ENCODE data around the gene PDHB.
A peak's percentile ranks its signal among the peaks of the same experiment; 100 is the strongest.

The PDHB gene

GRCh38 chr3:58434990-58435389 is 1.4 kb upstream of the PDHB start:
- no peak for DNase-seq

GRCh38 chr3:58434511-58434910 is 879 bp upstream of the PDHB start:
- DNase-seq: no peak

DNA sequence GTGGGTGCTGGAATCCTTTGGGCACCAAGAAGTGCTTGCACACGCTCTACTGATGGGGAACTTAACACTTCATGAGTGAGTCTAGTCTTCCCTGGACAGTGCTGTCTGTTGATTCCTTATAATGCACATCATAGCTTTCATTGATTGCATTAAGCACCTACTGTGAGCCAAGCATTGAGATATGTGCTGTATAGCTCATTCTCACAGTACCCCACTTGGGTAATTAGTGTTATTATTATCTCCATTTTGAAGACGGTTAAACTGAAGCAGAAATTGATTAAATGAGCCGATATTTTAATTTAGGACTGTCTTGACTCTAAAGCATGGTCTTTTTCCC is 504 bp upstream of the PDHB start:
- DNase-seq: no peak

GRCh38 chr3:58432905-58433304 is 727 bp downstream of the PDHB start:
- DNase-seq: no peak

- no peak for DNase-seq
Observed at GRCh38 chr3:58429657-58430056, 4.0 kb downstream of the PDHB start.

GRCh38 chr3:58427661-58428361 is 5.8 kb downstream of the PDHB start:
- DNase-seq: no peak

DNA sequence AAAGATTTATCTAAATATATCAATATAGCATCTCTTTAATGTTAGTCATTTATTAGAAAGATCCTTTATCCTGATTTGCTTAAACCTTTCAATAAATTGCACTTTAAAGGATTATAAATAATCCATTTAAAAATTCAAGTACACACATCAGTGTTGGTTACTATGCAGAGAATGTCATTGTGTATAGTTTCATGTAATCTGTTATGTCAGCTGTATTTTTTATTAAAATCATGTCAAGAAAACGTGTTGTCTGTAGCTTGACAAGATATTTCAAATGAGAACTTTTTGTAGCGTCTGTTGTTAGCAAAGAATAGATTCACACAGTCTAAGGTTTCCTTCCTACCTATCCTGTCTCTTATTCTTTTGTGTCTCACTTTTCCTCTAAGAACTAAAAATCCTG is 7.8 kb downstream of the PDHB start:
- DNase-seq: no peak

DNA sequence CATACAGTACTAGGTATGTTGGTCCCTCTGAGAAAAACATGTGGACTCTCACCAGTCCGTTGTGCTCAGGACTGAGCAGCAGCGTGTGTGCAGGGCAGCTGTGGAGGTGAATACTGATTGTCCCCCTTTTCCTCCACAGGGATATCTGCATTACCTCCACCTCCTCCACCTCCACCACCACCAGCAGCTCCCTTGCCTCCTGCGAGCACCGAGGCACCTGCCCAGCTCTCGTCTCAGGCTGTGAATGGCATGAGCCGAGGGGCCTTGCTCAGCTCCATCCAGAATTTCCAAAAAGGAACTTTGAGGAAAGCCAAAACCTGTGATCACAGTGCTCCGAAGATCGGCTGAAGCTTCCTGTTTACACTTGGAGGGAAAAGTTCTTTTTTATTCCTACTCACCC is 9.0 kb downstream of the PDHB start:
- no peak for DNase-seq

DNA sequence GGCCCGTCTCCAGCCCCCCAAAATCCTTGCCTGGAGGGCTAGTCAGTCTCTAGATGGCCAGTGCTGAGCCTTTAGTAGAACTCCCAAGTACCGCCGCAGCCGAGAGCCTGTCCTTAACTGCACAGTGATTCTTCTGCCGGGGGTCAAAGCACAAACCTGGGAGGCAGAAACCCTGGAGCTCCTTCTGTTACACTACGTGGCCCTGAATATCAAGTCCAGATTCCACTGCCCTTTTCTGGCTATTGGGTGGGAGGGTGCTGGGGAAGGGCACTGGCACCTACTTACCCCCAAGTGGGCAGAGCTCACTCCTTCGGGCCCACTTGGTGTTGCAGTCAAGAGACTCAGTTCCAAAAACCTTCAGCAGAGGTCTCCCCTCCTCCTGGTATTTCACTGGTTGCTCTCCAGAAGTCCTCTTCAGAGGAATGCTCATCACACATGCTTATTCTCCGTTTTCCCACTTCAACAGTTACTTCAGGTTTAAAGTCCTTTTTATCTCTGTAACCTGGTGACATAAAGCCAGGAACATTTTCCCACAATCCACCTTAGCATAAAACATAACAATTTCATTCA is 10.8 kb downstream of the PDHB start:
- DNase-seq: no peak

DNA sequence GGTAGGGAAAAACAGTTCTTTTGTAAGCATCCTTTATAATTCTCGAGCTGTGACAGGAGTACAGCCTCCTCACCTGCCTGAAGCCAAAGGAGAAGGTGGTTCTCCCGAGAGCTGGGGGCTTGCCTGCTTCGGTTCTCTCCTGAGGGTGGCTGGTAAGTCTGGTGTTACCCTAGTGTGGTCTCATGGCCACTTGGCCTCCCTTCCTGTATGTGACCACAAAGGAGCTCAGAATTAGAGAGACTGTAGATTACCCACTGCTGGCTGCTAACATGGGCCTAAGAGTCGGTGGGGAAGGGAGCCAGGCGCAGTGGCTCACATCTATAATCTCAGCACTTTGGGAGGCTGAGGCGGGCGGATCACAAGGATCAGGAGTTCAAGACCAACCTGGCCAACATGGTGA is 12.6 kb downstream of the PDHB start:
- DNase-seq: no peak

GRCh38 chr3:58419780-58420507 is 13.7 kb downstream of the PDHB start:
- DNase-seq: no peak

GRCh38 chr3:58418227-58418626 is 15.4 kb downstream of the PDHB start:
- no peak for DNase-seq

DNA sequence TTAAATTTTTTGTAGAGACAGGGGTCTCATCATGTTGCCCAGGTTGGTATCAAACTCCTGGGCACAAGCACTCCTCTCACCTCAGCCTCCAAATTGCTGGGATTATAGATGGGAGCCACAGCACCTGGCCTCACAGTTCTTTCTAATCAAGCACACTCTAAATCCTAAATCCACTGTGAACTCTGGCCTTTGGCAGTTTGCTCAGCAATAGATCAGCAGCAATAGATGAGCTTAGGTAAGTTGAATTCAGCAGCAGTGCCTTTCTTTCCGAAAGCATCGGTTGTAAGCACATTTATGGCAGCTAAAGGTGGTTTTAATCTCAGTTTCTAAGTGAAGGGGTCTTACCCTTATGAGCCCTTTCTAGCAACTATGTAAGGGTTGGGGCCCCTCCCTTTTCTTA is 16.6 kb downstream of the PDHB start:
- no peak for DNase-seq

DNA sequence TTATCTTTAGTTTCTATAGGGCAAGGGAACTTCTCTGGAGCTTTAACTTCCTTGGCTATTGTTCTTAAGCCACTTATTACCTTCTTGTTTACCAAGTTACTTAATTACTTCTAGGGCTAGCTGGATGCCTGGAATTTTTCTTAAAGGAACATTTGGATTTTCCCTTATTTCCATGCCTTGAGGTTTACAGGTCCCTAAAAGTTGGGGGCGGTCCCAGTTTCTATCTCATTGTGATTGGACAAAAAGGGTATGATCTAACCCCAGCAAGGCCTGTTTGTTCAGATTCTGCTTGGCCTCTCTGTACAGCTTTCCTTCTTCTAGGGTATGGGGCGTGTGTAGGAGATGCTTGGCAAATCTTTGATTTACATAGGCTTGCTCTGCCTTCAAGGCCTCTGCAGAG is 17.4 kb downstream of the PDHB start:
- no peak for DNase-seq

DNA sequence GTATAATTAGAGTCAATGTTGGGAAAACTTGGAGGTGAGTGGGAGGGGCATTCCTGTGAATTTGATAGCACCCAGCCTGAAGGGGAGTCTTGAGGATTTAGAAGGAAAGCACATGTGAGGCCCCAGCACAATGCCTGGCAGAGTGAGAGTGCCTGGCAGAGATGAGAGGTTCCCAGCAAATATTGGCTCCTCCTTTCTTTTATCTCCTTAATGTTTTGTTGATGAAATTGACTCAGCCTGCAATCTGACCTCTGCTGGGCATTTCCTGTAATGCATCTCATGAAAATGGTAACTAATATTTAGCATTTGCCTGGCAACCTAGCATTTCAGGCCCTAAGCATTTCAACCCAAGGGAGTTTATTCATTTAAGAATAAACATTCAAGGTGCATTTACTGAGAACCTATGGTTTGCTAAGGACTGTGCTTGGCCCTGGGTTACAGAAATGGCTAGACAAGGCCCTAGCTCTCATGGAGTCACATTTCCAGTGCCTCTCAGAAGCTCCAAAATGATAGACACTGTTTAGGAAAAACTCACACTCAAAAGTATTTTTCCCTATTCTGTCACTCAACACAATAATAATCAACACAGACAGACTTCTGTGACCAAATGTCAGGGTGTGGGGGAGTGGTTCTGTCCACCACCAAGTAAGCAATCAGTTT is 19.0 kb downstream of the PDHB start:
- peak; percentile 71 for DNase-seq

DNA sequence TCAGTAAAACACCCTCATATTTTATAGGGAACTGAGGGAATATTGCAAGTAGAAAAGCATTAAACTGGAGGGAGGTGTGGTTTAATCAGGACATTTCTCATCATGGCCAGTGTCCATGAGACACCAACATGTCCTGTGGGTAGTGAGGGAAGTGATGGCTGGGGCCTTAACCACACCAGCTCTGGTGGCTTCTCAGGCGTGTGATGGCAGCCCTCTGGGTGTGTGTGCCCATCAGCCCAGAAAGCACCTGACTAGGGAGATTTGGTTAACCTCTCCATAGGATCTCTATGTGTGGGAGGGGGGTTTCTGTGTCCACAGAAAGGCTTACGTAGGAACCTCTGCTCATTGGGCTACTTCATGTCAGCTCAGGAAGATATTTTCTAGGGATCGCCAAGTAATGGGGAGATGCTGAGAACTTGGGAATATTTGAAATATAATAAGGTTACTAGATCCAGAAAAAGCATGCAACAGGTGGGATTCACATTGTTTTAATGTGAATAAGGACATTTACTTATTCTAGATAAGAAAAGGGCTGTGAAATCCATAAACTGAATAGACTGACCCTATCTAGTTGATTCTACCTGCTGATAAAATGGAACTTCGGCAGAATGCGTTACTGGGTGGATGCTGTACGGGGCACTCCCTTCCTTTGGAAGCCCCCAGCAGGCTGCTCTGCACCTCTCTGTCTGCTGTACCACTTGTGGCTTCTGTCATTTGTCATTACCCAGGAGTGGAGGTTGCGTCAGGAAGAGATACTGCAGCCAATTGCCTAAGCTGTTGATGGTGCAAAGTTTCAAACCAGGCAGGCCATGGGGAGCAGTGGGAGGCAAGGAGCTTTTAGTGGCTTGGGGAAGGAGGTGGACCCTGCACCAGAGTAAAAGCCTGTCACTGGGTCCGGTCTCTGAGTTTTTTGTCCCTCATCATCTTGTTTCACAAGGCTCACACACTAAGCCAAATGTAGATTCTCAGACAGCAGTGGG is 21.5 kb downstream of the PDHB start:
- no peak for DNase-seq

- DNase-seq: no peak
Observed at GRCh38 chr3:58411036-58411435, 22.6 kb downstream of the PDHB start.

DNA sequence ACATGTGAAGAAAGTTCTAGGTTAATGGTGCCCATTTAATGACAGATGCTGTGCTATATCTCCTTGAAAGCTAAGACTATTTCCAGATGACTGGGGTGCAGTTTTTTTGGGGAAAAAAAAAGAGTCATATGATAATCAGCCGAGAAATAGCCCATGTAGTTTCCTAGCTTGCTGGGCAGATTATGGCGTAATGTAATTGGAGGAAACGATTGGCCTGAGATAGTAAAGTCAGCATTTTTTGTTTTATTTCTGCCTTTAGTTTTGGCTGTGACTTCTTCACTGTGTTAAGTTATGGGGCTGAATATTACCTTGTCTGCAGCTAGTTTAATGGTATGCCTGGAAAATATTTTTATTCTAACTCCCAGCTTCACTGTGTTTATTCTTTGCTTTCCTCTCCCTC is 24.0 kb downstream of the PDHB start:
- DNase-seq: no peak

DNA sequence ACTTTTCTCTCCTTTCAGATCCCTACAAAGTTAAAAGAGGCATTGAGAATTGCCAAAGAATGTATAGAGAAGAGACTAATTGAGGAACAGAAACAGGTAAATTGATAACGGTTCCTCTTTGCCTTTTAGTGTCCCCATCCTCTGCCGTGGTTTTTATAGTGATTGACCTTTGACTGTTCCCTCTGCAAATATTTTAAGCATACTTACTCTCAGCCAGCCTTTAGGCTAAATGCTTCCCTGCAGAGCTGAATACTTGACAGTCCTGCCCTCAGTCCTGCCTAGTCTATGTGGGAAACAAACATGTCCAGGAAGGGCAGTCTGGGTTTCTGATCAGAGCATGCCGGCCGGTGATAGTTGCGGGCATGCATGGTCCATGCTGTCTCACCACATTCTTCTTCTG is 24.7 kb downstream of the PDHB start:
- no peak for DNase-seq

DNA sequence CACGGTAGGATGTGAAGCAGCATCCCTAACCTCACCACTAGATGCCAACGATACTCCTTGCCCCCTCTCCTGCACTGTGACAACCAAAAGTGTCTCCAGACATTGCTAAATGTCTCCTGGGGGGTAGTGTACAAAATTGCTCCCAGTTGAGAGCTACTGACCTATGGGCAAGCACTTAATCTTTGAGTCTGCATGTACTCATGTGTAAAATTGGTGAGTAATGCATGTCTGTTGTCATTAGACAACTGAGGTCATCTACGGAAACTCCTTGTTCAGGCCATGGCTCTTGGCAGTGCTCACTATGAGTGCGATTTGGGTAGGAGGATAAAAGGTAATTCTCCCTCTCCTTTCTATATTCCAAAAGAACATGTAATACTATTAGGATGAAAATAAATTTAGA is 29.2 kb downstream of the PDHB start:
- DNase-seq: no peak

DNA sequence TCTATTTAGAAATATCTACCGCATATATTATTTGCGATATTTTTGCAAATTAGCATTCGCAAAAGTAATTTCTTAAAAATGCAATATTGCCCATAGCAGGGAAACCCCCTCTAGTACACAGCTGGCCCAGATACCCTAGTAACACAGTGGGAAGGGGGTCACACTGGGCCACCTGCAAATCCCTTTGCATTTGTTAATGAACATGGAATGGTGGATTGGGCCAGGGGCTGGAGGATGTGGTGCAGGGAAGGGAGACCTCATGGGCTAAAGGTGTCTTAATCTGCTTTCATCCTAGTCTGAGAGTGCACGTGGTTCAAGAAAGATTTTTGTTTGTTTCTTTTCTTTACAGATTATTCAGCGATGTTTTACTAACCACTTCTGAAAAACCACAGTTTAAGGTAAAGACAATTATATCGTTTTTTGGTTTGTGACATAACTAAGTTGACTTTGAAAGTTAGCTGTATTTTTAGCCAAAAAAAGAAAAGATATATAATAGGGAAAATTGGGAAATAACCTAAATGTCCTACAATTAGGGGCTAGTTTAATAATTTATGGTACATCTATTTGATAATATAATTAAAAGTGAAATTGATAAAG is 30.0 kb downstream of the PDHB start:
- DNase-seq: no peak

DNA sequence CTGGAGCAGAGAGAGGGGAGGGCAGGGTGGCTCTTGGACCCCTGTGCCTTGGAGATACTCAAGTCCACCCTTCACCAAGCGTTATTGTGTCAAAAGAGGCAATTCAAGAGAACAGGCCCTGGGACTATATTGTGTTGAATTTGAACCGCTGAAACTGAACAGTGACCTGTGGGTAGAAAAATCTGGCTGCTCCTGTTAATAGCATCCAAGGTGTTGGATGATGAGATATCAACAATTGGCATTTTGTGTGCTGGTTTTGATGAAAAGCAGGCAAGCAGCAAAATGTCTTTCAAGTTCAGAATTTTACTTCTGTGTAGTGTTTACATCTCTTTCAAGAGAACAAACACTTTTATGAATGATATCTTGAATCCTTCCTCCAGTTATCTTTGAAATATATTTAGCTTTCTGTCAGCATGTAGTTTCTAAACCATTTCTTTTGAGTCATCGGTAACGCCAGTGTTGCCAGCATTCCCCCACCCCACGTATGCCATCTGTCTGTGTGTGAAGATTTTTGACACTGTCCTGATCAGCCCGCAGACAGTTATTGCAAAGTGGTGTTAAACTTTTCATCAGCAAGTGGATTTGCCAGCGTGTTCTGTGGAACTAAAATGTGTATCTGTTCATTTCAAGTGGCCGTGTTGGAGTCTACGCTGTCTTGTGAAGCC is 34.8 kb downstream of the PDHB start:
- DNase-seq: no peak

Measured in CD4-positive, alpha-beta T cell treated with Interleukin-10 for 1 hour (primary cell).